ENCODE results near the gene CKAP4.

The CKAP4 gene

GRCh38 chr12:106197906-106198623, 49.8 kb downstream of the CKAP4 start:
- DNase-seq (ENCODE audit: low read depth in 2 of 2): no peak

GRCh38 chr12:106195621-106196027, 52.2 kb downstream of the CKAP4 start:
- no peak for DNase-seq (ENCODE audit: low read depth in 2 of 2)

- DNase-seq (ENCODE audit: low read depth in 2 of 2): no peak
Observed at GRCh38 chr12:106194351-106194750, 53.5 kb downstream of the CKAP4 start.

- no peak for DNase-seq (ENCODE audit: low read depth in 2 of 2)
Observed at GRCh38 chr12:106193394-106194215, 54.2 kb downstream of the CKAP4 start.

- DNase-seq (ENCODE audit: low read depth in 2 of 2): no peak
Observed at GRCh38 chr12:106192659-106193393, 55.0 kb downstream of the CKAP4 start.

GRCh38 chr12:106190581-106190980, 57.2 kb downstream of the CKAP4 start:
- DNase-seq (ENCODE audit: low read depth in 2 of 2): no peak

- no peak for DNase-seq (ENCODE audit: low read depth in 2 of 2)
Observed at GRCh38 chr12:106189341-106189740, 58.5 kb downstream of the CKAP4 start.

- no peak for DNase-seq (ENCODE audit: low read depth in 2 of 2)
Observed at GRCh38 chr12:106188256-106188655, 59.6 kb downstream of the CKAP4 start.

Measured in stimulated activated CD8-positive, alpha-beta memory T cell treated with anti-CD3 and anti-CD28 coated beads, Interleukin-15, amount 100 ng/mL, for 4 hours (primary cell).